IPS DF 4.7 (cell line): Measurements from ENCODE around the gene SPIN2A.
"Not testable (repeated sequence)": the region's sequence is repeated elsewhere in the genome, so short reads cannot be mapped to it uniquely, and the experiment has no call there.

Experiments used
- DNase-seq: peaks from one replicate; pipeline ENCODE4 v3.0.0-alpha.2; 2013; ENCODE audit warnings: low spot score; ENCODE audit errors: extremely low read depth

Gene SPIN2A

DNA sequence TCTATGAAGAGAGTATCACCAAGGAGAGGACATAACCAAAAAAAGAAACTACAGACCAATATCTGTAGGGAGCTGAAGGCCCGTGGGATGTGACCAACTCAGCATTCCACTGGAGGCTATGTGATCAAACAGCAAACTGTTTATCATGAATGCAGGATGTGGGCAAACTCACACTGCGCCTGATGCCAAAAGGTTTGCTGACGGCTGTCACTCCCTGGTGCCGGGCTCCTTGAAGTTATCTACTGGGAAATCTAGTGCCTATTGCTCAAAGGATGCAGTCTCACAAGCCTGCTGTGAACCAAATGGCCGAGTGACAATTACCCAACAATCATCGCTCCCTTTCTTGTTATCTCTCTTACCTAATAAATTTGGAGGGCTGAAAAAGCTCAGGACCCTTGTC, 34.3 kb downstream of the SPIN2A start:
- DNase-seq, result not testable (repeated sequence)
